ENCODE results near the gene AEN.
A peak's percentile ranks its signal among the peaks of the same experiment; 100 is the strongest.

Gene AEN, protein sequence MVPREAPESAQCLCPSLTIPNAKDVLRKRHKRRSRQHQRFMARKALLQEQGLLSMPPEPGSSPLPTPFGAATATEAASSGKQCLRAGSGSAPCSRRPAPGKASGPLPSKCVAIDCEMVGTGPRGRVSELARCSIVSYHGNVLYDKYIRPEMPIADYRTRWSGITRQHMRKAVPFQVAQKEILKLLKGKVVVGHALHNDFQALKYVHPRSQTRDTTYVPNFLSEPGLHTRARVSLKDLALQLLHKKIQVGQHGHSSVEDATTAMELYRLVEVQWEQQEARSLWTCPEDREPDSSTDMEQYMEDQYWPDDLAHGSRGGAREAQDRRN

GRCh38 chr15:88620995-88621772 is at the start of gene AEN:
AEN (plus strand) TSS chr15:88621340; CDS start chr15:88626210, 4,870 bp downstream.
- DNase-seq: peak; percentile 34 to 97 (median 91)

GRCh38 chr15:88571852-88572259 is 49.3 kb upstream of the AEN start:
- no peak for DNase-seq

GRCh38 chr15:88574077-88574476 is 47.1 kb upstream of the AEN start:
- DNase-seq: no peak

DNA sequence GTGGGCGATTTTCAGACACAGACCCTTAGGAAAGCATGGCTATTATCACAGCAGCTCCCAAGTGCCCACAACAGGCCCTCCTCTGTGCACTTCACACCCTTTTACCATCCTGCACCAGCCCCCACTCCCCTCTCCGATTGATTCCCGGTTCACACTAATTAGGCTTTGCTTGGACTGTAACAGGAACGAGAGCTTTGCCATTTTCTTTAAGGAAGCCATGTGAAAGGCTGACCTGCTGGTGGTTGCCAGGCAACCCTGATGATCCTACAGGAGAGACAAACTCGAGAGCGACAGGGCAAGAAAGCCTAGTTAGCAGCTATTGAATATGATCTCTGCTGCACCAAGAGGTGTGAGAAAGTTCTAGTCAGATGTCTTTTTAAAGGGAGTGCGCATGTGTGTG is 46.5 kb upstream of the AEN start:
- DNase-seq: peak in 4 of 51 donors; percentile 3 to 11 (median 8)

DNA sequence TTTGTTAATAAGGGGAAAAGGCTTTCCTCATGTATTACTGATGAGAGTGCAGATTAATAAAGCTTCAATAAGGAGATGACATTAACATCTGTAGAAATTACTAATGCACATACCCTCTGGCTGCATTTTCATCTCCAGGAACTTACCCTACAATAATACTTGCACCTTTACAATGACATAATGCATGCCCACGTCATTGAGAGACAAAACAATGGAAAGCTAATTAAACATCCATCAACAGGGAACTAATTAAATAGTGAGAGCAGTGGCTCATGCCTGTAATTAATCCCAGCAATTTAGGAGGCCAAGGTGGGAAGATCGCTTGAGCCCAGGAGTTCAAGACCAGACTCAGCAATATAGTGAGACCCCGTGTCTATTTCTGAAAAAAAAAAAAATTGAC is 41.8 kb upstream of the AEN start:
- no peak for DNase-seq

GRCh38 chr15:88580532-88580931 is 40.6 kb upstream of the AEN start:
- DNase-seq: no peak

GRCh38 chr15:88586401-88587162 is 34.6 kb upstream of the AEN start:
- no peak for DNase-seq

DNA sequence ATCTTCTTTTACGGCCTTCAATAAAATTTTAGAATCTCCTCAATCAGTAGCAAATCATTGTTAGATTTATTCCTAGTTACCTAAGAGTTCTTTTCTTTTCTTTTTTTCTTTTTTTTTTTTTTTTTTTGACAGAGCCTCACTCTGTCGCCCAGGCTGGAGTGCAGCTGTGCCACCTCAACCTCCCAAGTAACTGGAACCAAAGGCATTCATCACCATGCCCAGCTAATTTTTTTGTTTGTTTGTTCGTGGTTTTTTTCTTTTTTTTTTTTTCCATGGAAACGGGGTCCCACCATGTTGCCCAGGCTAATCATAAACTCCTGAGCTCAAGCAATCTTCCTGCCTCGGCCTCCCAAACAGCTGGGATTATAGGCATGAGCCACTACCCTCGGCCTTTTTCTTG is 30.4 kb upstream of the AEN start:
- no peak for DNase-seq

GRCh38 chr15:88591384-88591783 is 29.8 kb upstream of the AEN start:
- no peak for DNase-seq

DNA sequence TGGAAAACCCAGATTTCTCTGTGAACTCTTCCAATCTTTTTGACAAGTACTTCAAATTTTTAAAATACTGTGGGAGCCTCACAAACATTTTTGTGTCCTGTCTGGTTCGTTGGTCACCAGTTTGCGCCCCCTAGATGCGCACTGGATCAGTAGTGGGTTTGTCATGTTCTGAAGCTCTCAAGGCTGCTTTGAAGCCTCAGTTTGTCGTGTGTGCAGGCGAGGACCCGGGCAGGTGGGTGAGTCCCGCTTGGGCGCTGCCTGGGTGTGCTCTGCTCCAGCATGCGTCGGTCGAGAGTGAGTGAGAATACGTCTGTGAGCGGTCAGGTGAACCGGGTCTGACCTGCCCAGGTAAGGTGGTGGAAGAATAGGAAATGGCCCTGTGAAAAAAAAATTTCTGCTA is 17.3 kb upstream of the AEN start:
- DNase-seq: no peak

DNA sequence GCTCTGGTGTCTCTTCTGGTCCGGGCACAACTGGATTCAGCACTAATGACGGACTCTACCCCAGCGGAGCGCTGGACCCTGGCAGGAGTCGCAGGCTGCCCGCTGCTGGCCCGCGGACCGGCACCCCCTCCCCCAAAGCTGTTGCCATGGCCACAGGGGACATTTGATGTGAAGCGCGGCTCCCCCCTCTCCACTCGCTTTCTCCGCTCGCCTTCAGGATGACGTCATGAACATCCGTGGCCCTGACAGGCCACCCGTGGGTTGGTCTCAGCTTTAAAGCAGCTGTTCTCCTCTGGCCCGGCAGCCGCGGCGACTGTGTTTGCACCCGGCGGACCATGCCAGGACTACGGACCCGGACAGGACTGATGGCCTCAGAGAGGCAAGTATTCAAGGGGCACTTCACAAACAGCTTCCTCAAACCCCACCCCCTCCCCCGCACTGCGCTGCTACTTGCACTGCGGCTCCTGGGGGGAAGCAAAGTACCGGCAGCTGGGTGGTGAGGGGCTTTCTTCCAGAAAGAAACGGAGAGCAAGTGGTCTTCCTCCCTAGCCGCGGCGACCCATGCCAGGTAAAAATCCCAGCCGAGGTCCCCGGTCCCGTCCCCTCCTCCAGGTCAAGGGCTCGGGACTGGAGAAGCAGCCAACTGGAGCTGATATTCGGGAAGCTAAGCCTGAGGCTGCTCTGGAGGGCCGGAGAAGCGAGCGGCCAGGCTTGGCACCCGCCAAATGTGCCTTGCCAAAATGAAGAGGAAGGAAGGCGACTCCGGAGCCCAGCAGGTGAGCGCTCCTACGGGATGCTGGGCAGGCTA is 16.6 kb upstream of the AEN start:
- DNase-seq: peak in 39 of 51 donors; percentile 15 to 82 (median 60)

- DNase-seq: peak in 28 of 51 donors; percentile 9 to 57 (median 34)
Measured at GRCh38 chr15:88605189-88606069, 15.7 kb upstream of the AEN start.

- DNase-seq: no peak
Measured at GRCh38 chr15:88606070-88606794, 14.9 kb upstream of the AEN start.

GRCh38 chr15:88607951-88608350 is 13.2 kb upstream of the AEN start:
- DNase-seq: no peak

DNA sequence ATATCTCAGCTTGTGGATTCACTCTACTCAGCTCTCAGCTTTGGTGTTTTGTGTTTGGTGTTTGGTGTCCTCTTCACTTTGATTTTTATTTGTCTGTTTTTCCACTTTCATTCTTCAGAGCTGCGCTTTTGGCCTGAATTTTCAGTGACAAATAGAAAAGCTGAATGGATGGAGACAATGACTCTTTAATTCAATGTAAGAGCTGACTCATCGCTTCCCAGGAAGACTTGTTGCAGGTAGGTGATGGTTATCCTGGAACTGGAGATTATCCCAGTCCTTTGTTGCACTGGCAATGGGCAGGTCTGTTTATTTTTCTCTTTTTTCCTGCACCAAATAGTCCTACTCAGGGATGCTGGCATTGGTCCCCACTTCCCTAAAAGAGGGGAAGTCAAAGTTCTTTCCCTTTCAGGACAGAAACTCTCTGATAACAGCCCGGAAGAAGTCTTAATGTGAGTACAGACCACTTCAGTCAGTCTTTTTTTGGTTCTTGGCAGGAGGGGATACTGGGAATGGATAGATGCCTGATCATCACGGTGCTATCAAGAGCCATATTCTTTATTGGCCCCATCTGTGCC is 12.4 kb upstream of the AEN start:
- DNase-seq: no peak

- DNase-seq: no peak
Measured at GRCh38 chr15:88609344-88610090, 11.6 kb upstream of the AEN start.

GRCh38 chr15:88610701-88611231 is 10.4 kb upstream of the AEN start:
- DNase-seq: no peak

- DNase-seq: no peak
Measured at GRCh38 chr15:88612186-88612796, 8.8 kb upstream of the AEN start.

Data from hypothalamus (tissue), 51 donors.